Activated CD4-positive, alpha-beta T cell treated with anti-CD3 and anti-CD28 coated beads for 1 hour (primary cell): Measurements from ENCODE around the gene EEF2K.
A peak's percentile ranks its signal among the peaks of the same experiment; 100 is the strongest.
"Not testable (repeated sequence)": the region's sequence is repeated elsewhere in the genome, so short reads cannot be mapped to it uniquely, and the experiment has no call there.

Experiments used
- DNase-seq: peaks from one replicate; pipeline ENCODE4 v3.0.0-alpha.2; 2020

EEF2K gene

GRCh38 chr16:22297871-22298733, 92.0 kb downstream of the EEF2K start:
- peak; percentile 63 for DNase-seq

GRCh38 chr16:22299036-22299435, 93.0 kb downstream of the EEF2K start:
- no peak for DNase-seq

GRCh38 chr16:22300427-22301071, 94.5 kb downstream of the EEF2K start:
- DNase-seq: no peak

- not testable (repeated sequence) for DNase-seq
Observed at GRCh38 chr16:22301423-22301822, 95.3 kb downstream of the EEF2K start.

- no peak for DNase-seq
Observed at GRCh38 chr16:22302776-22303363, 96.8 kb downstream of the EEF2K start.

GRCh38 chr16:22304411-22304810, 98.3 kb downstream of the EEF2K start:
- DNase-seq: no peak

- no peak for DNase-seq
Observed at GRCh38 chr16:22306788-22307187, 100.7 kb downstream of the EEF2K start.

GRCh38 chr16:22307838-22308237, 101.8 kb downstream of the EEF2K start:
- no peak for DNase-seq

- DNase-seq: no peak
Observed at GRCh38 chr16:22308824-22309520, 102.9 kb downstream of the EEF2K start.

- no peak for DNase-seq
Observed at GRCh38 chr16:22311520-22311919, 105.4 kb downstream of the EEF2K start.

GRCh38 chr16:22312897-22313781, 107.1 kb downstream of the EEF2K start:
- DNase-seq: no peak

GRCh38 chr16:22313876-22314470, 107.9 kb downstream of the EEF2K start:
- DNase-seq: no peak

GRCh38 chr16:22314661-22315626, 108.9 kb downstream of the EEF2K start:
- no peak for DNase-seq

GRCh38 chr16:22315979-22316378, 109.9 kb downstream of the EEF2K start:
- no peak for DNase-seq

- DNase-seq: no peak
Observed at GRCh38 chr16:22316411-22316811, 110.3 kb downstream of the EEF2K start.

GRCh38 chr16:22317001-22317530, 111.0 kb downstream of the EEF2K start:
- no peak for DNase-seq

GRCh38 chr16:22317625-22318024, 111.5 kb downstream of the EEF2K start:
- DNase-seq: no peak

GRCh38 chr16:22318690-22319358, 112.7 kb downstream of the EEF2K start:
- DNase-seq: peak; percentile 41

- DNase-seq: no peak
Observed at GRCh38 chr16:22320572-22321339, 114.7 kb downstream of the EEF2K start.
